GM19463 (cell line): Measurements from ENCODE around the gene SEBOX.
A peak's percentile ranks its signal among the peaks of the same experiment; 100 is the strongest.

Experiments used
- ATAC-seq: cut with Tn5 transposase; IDR thresholded peaks from one replicate; pipeline ENCODE4 v1.9.1; 2021; ENCODE audit warnings: mild to moderate bottlenecking, moderate library complexity; ENCODE audit not compliant: unreplicated experiment

The SEBOX gene

GRCh38 chr17:28320215-28321061 is 44.6 kb downstream of the SEBOX start:
- no peak for ATAC-seq

- no peak for ATAC-seq
Measured at GRCh38 chr17:28319598-28319935, 45.4 kb downstream of the SEBOX start.

- peak; percentile 94 for ATAC-seq
Measured at GRCh38 chr17:28318759-28319597, 46.0 kb downstream of the SEBOX start, which contains the start of gene TMEM97. TMEM97 (plus strand) TSS chr17:28319200; CDS start chr17:28319240, 40 bp downstream.

- peak; percentile 8 for ATAC-seq
Measured at GRCh38 chr17:28317966-28318758, 46.8 kb downstream of the SEBOX start.

- ATAC-seq, result no peak
Measured at GRCh38 chr17:28317099-28317965, 47.7 kb downstream of the SEBOX start.

GRCh38 chr17:28315846-28316705 is 48.9 kb downstream of the SEBOX start:
- no peak for ATAC-seq

- ATAC-seq, result no peak
Measured at GRCh38 chr17:28313841-28314240, 51.2 kb downstream of the SEBOX start.
